GM12801 (cell line): ENCODE data around the gene SPECC1.

Experiments used
- CTCF ChIP-seq: IDR thresholded peaks from one replicate; pipeline ENCODE4 v1.5.1; 2011; ENCODE audit warnings: control low read depth; ENCODE audit not compliant: insufficient read length; ENCODE audit errors: extremely low read depth

SPECC1 gene

DNA sequence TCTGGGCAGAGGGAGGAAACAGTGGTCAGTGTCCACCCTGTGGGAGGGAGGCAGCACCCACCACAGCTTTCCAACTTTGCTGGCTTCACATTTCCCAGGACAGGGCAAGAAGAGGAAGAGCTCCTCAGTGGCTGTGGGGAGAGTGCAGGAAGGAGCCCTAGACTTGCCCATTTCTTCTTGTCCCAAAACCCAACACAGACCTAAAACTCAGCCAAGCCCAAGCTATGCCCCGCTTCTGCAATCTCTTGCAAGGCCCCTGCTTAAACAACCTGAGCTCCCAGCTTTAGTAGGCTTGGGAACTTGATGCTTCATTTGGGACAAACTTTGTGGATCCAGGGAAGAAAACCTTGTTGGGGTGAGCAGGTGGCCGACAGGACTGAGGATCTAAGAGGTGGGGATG lies 284.3 kb downstream of the SPECC1 start:
- no peak for TF ChIP-seq CTCF

- no peak for TF ChIP-seq CTCF
These were observed 285.0 kb downstream of the SPECC1 start for GRCh38 chr17:20294120-20294519.

DNA sequence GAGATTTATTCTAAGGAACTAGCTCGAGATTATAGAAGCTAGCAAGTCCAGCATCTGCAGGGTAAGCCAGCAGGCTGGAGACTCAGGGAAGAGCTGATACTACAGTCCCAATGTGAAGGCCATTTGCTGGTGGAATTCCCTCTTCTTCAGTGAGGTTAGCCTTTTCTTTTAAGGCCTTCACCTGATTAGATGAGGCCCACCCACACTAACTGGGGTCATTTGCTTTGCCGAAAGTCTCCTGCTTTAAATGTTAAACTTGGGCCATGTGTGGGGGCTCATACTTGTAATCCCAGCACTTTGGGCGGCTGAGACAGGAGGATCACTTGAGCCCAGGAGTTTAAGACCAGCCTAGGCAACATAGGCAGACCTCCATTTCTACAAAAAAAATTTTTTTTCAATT lies 289.9 kb downstream of the SPECC1 start:
- TF ChIP-seq CTCF = no peak

GRCh38 chr17:20300436-20300934 lies 291.3 kb downstream of the SPECC1 start:
- no peak for TF ChIP-seq CTCF

DNA sequence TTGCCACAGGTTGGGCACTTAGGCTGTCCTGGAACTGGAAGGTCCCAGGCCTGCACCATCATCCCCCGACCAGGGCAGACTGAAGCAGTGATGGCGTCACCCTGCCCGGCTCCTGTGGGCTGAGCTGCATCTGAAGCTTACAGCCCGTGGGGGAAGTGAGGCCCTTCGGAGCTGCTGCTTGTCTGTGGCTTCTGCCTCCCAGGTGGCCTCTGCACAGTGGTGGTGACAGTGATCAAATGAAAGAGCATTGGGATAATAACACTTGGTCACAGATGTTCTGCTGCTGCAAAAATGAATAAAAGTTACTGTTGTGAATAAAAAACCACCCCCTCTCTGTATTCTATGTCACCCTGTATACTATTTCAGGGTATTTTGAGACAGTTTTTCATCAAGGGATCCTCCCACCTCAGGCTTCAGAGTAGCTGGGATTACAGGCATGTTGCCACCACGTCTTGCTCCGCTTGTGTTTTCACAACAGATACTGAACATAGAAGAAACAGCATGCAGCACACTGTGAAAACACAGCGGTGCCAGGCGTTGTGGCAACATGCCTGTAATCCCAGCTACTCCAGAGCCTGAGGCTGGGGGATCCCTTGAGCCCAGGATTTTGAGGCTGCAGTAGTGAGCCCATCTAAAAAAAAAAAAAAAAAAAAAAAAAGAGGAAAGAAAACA lies 293.2 kb downstream of the SPECC1 start:
- no peak for TF ChIP-seq CTCF

DNA sequence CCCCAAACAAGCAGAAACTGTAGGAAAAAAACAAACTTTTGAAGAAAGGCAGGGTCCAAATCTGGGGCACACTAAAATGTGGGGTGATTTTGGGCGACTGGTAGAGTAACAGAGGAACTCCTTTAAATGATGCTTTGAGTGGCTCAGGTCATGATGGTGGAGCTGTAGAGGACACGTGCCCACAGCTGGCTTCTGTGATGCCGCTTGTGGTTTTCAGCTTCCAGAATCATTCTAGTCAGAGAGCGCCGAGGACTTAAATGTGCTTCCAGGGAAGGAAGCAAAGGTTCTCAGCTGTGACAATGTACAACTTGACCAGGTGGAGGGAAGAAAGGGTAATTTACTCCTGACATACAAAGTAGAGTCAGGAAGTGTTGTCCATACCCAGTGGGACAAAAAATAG lies 295.8 kb downstream of the SPECC1 start:
- TF ChIP-seq CTCF = no peak

DNA sequence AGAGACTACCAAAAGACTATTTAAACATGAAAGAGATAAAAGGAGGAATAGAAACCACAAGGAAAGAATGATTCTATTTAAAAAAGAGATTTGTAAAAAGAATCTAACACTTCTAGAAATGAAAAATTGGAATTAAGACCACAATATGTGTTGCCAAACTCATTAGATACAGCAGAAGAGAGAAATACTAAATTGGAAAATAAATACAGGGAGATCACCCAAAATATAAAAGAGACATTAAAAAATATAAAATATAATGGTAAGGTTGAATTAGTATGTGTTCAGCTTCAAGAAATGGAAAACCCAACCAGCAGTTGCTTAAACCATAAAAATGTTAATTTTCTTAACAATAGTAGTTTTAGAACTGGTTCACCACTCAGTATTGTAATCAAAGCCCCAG lies 297.8 kb downstream of the SPECC1 start:
- TF ChIP-seq CTCF = no peak
